HG03103 (cell line): ENCODE data around the gene CLIP1.
"Not testable (repeated sequence)": the region's sequence is repeated elsewhere in the genome, so short reads cannot be mapped to it uniquely, and the experiment has no call there.

Source experiments
- ATAC-seq: cut with Tn5 transposase; IDR thresholded peaks from one replicate; pipeline ENCODE4 v1.9.1; 2021; ENCODE audit warnings: low read depth; ENCODE audit not compliant: unreplicated experiment

The CLIP1 gene

GRCh38 chr12:122266230-122266901 is 156.1 kb downstream of the CLIP1 start, which contains the start of gene VPS33A:
Gene VPS33A (minus strand): TSS chr12:122266494. CDS start chr12:122266408, 86 bp downstream.
- ATAC-seq = peak; percentile 72

- ATAC-seq = peak; percentile 18
Measured at GRCh38 chr12:122265886-122266229, 156.6 kb downstream of the CLIP1 start.

DNA sequence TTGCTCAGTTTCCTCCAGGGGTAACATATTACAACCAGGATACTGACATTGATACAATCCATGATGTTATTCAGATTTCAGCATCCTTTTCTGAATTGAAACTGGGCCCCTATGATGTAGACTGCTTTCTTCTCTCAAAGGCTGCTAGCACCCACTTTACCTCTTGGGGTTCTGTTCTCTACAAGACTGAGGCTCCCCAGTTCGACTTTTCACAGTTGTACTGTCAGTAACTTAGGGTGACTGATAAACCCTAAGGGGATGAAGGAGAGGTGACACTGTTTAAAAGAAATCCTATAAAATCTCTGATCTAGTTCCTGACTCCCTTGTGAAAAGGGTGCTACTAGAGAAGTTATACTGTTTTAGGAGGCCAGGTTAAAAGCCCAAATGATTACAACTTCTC is 157.0 kb downstream of the CLIP1 start:
- no peak for ATAC-seq

- not testable (repeated sequence) for ATAC-seq
Measured at GRCh38 chr12:122260735-122261134, 161.7 kb downstream of the CLIP1 start.

DNA sequence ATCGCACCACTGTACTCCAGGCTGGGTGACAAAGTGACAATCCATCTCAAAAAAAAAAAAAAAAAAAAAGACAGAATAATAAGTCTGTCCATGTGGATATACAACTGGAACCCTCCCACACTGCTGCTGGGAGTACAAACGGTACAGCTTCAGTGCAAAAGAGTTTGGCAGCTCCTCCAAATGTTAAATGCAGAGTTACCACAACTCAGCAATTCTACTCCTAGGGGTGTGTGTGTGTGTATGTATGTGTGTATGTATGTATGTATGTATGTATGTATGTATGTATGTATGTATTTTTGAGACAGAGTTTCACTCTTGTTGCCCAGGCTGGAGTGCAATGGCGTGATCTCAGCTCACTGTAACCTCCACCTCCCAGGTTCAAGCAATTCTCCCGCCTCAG is 163.5 kb downstream of the CLIP1 start:
- ATAC-seq = not testable (repeated sequence)

GRCh38 chr12:122258462-122258861 is 164.0 kb downstream of the CLIP1 start:
- not testable (repeated sequence) for ATAC-seq

DNA sequence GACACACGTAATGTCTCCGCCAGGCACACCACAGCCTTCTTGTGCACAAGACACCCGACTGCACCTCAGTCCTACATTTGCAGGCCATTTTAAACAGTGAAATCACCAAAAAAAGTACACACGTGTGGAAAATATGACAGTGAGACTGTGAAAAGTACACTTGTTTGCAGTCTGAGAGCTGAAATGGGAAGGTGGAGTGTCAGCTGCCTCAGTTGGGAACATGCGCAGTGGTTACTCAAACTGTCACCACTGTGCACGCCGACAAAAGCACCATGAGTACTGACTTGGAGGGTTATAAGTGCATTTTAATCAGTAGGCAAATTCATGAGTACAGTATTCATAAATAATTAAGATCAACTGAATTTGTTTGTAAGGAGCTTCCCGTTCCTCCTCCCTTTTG is 171.9 kb downstream of the CLIP1 start:
- no peak for ATAC-seq

DNA sequence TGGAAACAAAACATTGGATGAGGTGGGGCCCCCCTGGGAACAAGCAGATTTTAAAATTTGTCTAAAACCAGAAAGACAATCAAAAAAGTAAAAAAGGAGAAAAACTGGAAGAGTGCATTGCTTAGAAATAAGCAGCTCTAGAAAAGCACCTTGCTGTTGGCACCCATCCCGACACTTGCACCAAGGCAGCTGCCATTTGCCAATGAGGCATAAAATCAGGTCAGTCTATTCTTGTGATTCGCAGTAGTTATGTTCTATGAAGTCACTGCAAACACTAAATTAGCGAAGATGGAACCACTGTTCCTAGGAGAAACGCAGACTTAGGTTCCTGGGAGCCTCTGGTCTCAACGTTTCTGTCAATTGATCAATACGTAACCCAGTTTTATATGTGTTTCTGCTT is 172.4 kb downstream of the CLIP1 start:
- no peak for ATAC-seq

DNA sequence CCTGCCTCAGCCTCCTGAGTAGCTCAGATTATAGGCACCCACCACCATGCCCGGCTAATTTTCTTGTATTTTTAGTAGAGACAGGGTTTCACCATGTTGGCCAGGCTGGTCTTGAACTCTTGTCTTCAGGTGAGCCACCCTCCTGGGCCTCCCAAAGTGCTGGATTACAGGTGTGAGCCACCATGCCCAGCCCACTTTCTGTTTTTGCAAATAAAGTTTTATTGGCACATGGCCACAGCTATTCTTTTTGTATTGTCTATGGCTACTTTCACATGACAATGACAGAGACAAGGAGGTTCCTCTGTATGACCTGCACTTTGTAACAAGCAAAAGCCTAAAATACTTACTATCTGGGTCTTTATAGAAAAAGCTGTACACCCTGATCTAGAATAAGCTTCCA is 176.9 kb downstream of the CLIP1 start:
- no peak for ATAC-seq

GRCh38 chr12:122244565-122245371 is 177.7 kb downstream of the CLIP1 start:
- ATAC-seq = no peak

- no peak for ATAC-seq
Measured at GRCh38 chr12:122243965-122244364, 178.5 kb downstream of the CLIP1 start.

GRCh38 chr12:122238861-122239260 is 183.6 kb downstream of the CLIP1 start:
- no peak for ATAC-seq

GRCh38 chr12:122235741-122236140 is 186.7 kb downstream of the CLIP1 start:
- no peak for ATAC-seq

DNA sequence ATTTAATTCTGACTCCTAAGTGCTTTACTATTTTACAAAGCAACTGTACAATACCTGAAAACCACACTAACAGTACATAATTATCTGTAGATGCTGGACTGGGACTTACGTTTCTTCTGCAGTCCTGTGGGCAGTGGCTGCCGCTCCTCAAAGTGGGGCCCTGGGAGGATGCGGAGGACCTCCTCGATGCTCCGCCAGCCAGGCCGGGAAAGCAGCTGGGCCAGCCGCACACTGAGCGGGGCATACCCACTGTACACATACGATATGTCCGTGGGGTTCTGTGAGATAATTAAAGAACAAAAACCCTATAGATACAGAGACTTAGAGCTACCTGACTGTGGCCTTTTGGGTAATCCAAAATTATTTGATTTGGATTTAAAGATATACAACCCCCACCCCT is 189.8 kb downstream of the CLIP1 start:
- no peak for ATAC-seq

DNA sequence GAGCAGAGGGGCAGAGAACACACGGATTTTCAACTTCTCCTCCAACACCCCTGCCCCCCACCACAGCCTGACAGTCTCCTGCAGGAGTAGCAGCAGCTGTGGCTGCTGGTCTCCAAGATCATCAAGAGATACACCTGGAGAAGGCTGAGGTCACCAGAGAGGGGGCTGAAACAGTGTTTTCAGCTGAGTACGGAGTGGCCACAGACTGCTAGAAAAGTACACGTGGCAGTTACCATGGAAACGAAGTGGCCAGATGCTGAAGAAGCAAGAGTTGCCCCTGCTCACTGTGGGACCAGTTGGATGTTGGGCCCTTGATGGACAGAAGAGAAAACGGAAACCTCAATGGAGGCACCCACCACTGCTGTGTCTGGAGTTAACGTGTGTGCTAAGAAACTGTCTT is 191.7 kb downstream of the CLIP1 start:
- no peak for ATAC-seq

- ATAC-seq = no peak
Measured at GRCh38 chr12:122228092-122228491, 194.4 kb downstream of the CLIP1 start.

GRCh38 chr12:122227341-122227740 is 195.1 kb downstream of the CLIP1 start:
- no peak for ATAC-seq

DNA sequence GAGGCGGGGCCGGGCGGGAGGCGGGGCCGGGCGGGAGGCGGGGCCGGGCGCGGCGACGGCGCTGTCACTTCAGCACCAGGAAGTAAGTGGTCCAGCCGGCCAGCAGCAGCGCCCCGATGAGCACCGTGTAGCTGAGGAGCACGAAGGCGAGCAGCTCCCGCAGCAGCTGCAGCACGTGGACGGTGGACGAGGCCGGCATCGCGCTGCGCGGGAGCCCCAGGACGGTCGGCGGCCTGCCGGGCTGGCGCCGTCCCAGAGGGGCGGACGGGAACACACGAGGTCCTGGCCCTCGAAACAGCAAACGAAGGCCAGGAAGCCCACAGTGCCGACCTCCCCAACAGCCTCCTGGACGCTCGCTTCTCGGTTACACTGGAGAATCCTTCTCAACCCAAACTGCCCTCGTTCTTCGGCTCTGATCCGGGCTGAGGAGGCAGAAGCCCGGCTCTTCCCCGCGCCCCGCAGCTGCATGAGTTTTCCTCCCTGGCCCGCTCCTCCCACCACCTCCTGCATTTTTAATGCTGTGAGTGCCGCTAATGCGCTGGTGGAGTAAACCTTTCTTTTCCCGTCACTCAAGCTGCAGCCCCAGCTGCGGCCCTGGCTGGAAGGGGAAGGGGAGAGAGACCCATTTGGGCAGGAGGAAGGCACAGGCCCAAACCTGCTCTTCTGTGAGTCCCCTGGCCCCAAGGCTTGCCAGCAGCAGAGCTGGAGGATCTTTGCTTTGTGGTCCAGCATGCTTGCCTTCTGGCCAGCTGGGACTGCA is 195.9 kb downstream of the CLIP1 start:
- no peak for ATAC-seq

DNA sequence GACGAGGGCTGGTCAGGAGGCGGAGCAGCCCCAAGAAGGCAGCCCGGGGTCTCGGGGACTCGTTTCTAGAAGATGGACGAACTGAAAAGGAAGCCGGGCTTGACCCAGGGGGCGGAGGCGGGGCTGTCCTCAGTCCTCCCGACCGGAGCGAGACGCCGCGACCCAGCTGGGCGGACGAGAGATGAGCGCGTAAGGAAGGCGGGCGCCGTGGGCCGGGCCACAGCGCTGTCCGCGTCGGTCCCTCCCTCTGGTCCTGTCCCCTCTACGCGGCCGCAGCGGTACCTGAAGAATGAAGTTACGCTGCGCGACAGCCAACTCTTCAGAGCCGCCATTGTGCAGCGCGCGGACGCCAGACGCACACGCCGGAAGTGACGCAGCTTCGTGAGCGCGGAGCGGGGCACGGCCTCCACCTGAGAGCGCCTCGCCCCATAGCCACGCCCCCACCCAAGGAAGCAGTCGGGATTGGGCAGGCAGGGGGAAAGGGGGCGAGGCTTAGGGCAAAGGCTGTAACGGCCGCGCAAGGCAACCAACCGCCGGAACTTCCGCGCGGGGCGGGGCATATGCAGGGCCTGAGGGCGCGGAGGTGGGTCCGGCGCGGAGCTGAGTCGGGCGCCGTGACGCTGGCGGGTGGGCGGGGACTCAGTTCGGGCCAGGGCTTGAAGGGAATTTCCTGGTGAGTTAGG is 196.6 kb downstream of the CLIP1 start, which contains the start of gene DIABLO:
TSS of gene DIABLO (minus strand) at position 370 of the 683 bp plus-strand sequence. CDS start at position 332, 38 bp downstream.
- ATAC-seq = peak; percentile 91
